Measurements from ENCODE around the gene BAHCC1. TPM values are rescaled to one million over a fixed set of nuclear protein-coding genes. Genes with fewer than 3 reads are reported as not detected.

Gene BAHCC1
- total and polyA plus RNA-seq, 9 donors, result 6.9 to 17.4 (median 14.7) TPM

- no peaks in the 10 kb centered on the region for H3K36me3 ChIP-seq (ENCODE audit: control insufficient read depth, insufficient read depth, low read length)
- H3K27ac ChIP-seq (ENCODE audit: low read length), result peak overlapping the region; percentile 95
- H3K27me3 ChIP-seq (ENCODE audit: control insufficient read depth, insufficient read depth, low read length), result no peaks in the 10 kb centered on the region
- no peak for DNase-seq
- peaks cover 85% of the 10 kb centered on the region for H3K4me1 ChIP-seq (ENCODE audit: control insufficient read depth, insufficient read depth, low read length)
- no peak overlapping the region for H3K4me3 ChIP-seq (ENCODE audit: low read length)
- no peaks in the 10 kb centered on the region for H3K9me3 ChIP-seq (replicated peaks; ENCODE audit: control insufficient read depth, low read depth, low read length)
- WGBS (ENCODE audit: insufficient coverage), result 58% methylated on average over 4 of the region's 17 CpGs
Observed at GRCh38 chr17:81434681-81435417, 39.6 kb downstream of the BAHCC1 start.

- peaks cover 85% of the 10 kb centered on the region for H3K4me1 ChIP-seq (ENCODE audit: control insufficient read depth, insufficient read depth, low read length)
- WGBS (ENCODE audit: insufficient coverage), result 24% methylated on average over 8 of the region's 10 CpGs
- DNase-seq, result peak; percentile 75
- H3K36me3 ChIP-seq (ENCODE audit: control insufficient read depth, insufficient read depth, low read length), result no peaks in the 10 kb centered on the region
- H3K27ac ChIP-seq (ENCODE audit: low read length), result peak overlapping the region; percentile 95
- H3K4me3 ChIP-seq (ENCODE audit: low read length), result no peak overlapping the region
- no peaks in the 10 kb centered on the region for H3K9me3 ChIP-seq (replicated peaks; ENCODE audit: control insufficient read depth, low read depth, low read length)
- H3K27me3 ChIP-seq (ENCODE audit: control insufficient read depth, insufficient read depth, low read length), result no peaks in the 10 kb centered on the region
Observed at GRCh38 chr17:81435652-81436293, 40.5 kb downstream of the BAHCC1 start.

- peaks cover 84% of the 10 kb centered on the region for H3K4me1 ChIP-seq (ENCODE audit: control insufficient read depth, insufficient read depth, low read length)
- DNase-seq, result peak; percentile 95
- no peak overlapping the region for H3K4me3 ChIP-seq (ENCODE audit: low read length)
- no peaks in the 10 kb centered on the region for H3K9me3 ChIP-seq (replicated peaks; ENCODE audit: control insufficient read depth, low read depth, low read length)
- no peaks in the 10 kb centered on the region for H3K36me3 ChIP-seq (ENCODE audit: control insufficient read depth, insufficient read depth, low read length)
- peak overlapping the region; percentile 95 for H3K27ac ChIP-seq (ENCODE audit: low read length)
- WGBS (ENCODE audit: insufficient coverage), result 18% methylated on average over 12 of the region's 19 CpGs
- no peaks in the 10 kb centered on the region for H3K27me3 ChIP-seq (ENCODE audit: control insufficient read depth, insufficient read depth, low read length)
Observed at GRCh38 chr17:81436294-81436849, 41.1 kb downstream of the BAHCC1 start.

GRCh38 chr17:81437191-81437651 is 42.0 kb downstream of the BAHCC1 start:
- Histone ChIP-seq H3K27me3 (ENCODE audit: control insufficient read depth, insufficient read depth, low read length) (no peaks in the 10 kb centered on the region), H3K36me3 (ENCODE audit: control insufficient read depth, insufficient read depth, low read length) (peaks cover 2% of the 10 kb centered on the region), H3K4me3 (ENCODE audit: low read length) (no peak overlapping the region), H3K9me3 (replicated peaks; ENCODE audit: control insufficient read depth, low read depth, low read length) (no peaks in the 10 kb centered on the region), H3K27ac (ENCODE audit: low read length) (peak overlapping the region; percentile 59), H3K4me1 (ENCODE audit: control insufficient read depth, insufficient read depth, low read length) (peaks cover 77% of the 10 kb centered on the region)
- DNase-seq, result no peak
- WGBS (ENCODE audit: insufficient coverage), result 64% methylated on average over 8 of the region's 10 CpGs

GRCh38 chr17:81438007-81438659 is 42.9 kb downstream of the BAHCC1 start:
- peaks cover 10% of the 10 kb centered on the region for H3K36me3 ChIP-seq (ENCODE audit: control insufficient read depth, insufficient read depth, low read length)
- H3K4me1 ChIP-seq (ENCODE audit: control insufficient read depth, insufficient read depth, low read length), result peaks cover 73% of the 10 kb centered on the region
- no peak for DNase-seq
- no peak overlapping the region for H3K4me3 ChIP-seq (ENCODE audit: low read length)
- WGBS (ENCODE audit: insufficient coverage), result 65% methylated on average over 15 of the region's 23 CpGs
- no peaks in the 10 kb centered on the region for H3K27me3 ChIP-seq (ENCODE audit: control insufficient read depth, insufficient read depth, low read length)
- no peaks in the 10 kb centered on the region for H3K9me3 ChIP-seq (replicated peaks; ENCODE audit: control insufficient read depth, low read depth, low read length)
- no peak overlapping the region for H3K27ac ChIP-seq (ENCODE audit: low read length)

GRCh38 chr17:81438688-81439087 is 43.4 kb downstream of the BAHCC1 start:
- H3K27me3 ChIP-seq (ENCODE audit: control insufficient read depth, insufficient read depth, low read length), result no peaks in the 10 kb centered on the region
- H3K4me1 ChIP-seq (ENCODE audit: control insufficient read depth, insufficient read depth, low read length), result peaks cover 67% of the 10 kb centered on the region
- DNase-seq, result no peak
- WGBS (ENCODE audit: insufficient coverage), result 82% methylated on average over 3 of the region's 10 CpGs
- no peak overlapping the region for H3K27ac ChIP-seq (ENCODE audit: low read length)
- no peak overlapping the region for H3K4me3 ChIP-seq (ENCODE audit: low read length)
- H3K9me3 ChIP-seq (replicated peaks; ENCODE audit: control insufficient read depth, low read depth, low read length), result no peaks in the 10 kb centered on the region
- peaks cover 16% of the 10 kb centered on the region for H3K36me3 ChIP-seq (ENCODE audit: control insufficient read depth, insufficient read depth, low read length)

GRCh38 chr17:81440051-81440471 is 44.8 kb downstream of the BAHCC1 start:
- Histone ChIP-seq H3K9me3 (replicated peaks; ENCODE audit: control insufficient read depth, low read depth, low read length) (no peaks in the 10 kb centered on the region), H3K27ac (ENCODE audit: low read length) (no peak overlapping the region), H3K27me3 (ENCODE audit: control insufficient read depth, insufficient read depth, low read length) (no peaks in the 10 kb centered on the region), H3K36me3 (ENCODE audit: control insufficient read depth, insufficient read depth, low read length) (peaks cover 21% of the 10 kb centered on the region), H3K4me3 (ENCODE audit: low read length) (no peak overlapping the region), H3K4me1 (ENCODE audit: control insufficient read depth, insufficient read depth, low read length) (peaks cover 53% of the 10 kb centered on the region)
- peak; percentile 59 for DNase-seq
- 41% methylated on average over 3 of the region's 14 CpGs for WGBS (ENCODE audit: insufficient coverage)

GRCh38 chr17:81440511-81441244 is 45.4 kb downstream of the BAHCC1 start:
- no peak for DNase-seq
- H3K27ac ChIP-seq (ENCODE audit: low read length), result no peak overlapping the region
- no peak overlapping the region for H3K4me3 ChIP-seq (ENCODE audit: low read length)
- 57% methylated on average over 17 of the region's 24 CpGs for WGBS (ENCODE audit: insufficient coverage)
- H3K36me3 ChIP-seq (ENCODE audit: control insufficient read depth, insufficient read depth, low read length), result peaks cover 21% of the 10 kb centered on the region
- H3K9me3 ChIP-seq (replicated peaks; ENCODE audit: control insufficient read depth, low read depth, low read length), result no peaks in the 10 kb centered on the region
- H3K4me1 ChIP-seq (ENCODE audit: control insufficient read depth, insufficient read depth, low read length), result peaks cover 47% of the 10 kb centered on the region
- no peaks in the 10 kb centered on the region for H3K27me3 ChIP-seq (ENCODE audit: control insufficient read depth, insufficient read depth, low read length)

- H3K36me3 ChIP-seq (ENCODE audit: control insufficient read depth, insufficient read depth, low read length), result peaks cover 32% of the 10 kb centered on the region
- H3K4me3 ChIP-seq (ENCODE audit: low read length), result no peak overlapping the region
- no peaks in the 10 kb centered on the region for H3K9me3 ChIP-seq (replicated peaks; ENCODE audit: control insufficient read depth, low read depth, low read length)
- WGBS (ENCODE audit: insufficient coverage), result 95% methylated on average over 17 of the region's 17 CpGs
- H3K27ac ChIP-seq (ENCODE audit: low read length), result no peak overlapping the region
- H3K27me3 ChIP-seq (ENCODE audit: control insufficient read depth, insufficient read depth, low read length), result no peaks in the 10 kb centered on the region
- no peak for DNase-seq
- peaks cover 26% of the 10 kb centered on the region for H3K4me1 ChIP-seq (ENCODE audit: control insufficient read depth, insufficient read depth, low read length)
Observed at GRCh38 chr17:81442791-81443190, 47.5 kb downstream of the BAHCC1 start.

All from muscle of leg (tissue), 11 donors.